ENCODE measurements around the gene ABCA13.

The ABCA13 gene

GRCh38 chr7:48380921-48381320 lies 209.7 kb downstream of the ABCA13 start:
- peak; percentile 8 for DNase-seq

- DNase-seq: no peak
These were observed 210.3 kb downstream of the ABCA13 start for GRCh38 chr7:48381571-48381970.

GRCh38 chr7:48384180-48384752 lies 213.0 kb downstream of the ABCA13 start:
- no peak for DNase-seq

GRCh38 chr7:48387932-48388331 lies 216.7 kb downstream of the ABCA13 start:
- DNase-seq: no peak

- peak; percentile 44 for DNase-seq
These were observed 217.7 kb downstream of the ABCA13 start for GRCh38 chr7:48388911-48389310.

GRCh38 chr7:48389977-48390376 lies 218.7 kb downstream of the ABCA13 start:
- DNase-seq: peak; percentile 88

GRCh38 chr7:48390388-48391327 lies 219.4 kb downstream of the ABCA13 start:
- peak; percentile 92 for DNase-seq

DNA sequence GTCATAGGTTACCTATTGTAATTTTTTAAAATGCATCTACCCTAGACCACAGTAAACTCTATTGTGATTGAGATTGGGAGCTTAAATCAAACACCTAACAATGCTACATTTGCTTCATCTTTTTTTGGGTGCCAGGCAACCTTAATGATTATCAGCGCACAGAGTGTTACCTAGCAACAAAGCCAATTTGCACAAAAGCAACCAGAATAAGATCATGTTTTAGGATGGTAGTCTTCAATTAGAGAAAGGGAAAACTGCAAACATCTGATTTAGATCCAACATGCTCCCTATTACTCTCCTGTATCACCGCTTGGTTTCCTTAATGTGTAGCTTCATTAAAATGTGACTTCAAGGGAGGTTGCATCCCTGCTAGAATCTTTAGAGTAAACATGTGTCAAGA lies 226.9 kb downstream of the ABCA13 start:
- no peak for DNase-seq

GRCh38 chr7:48402721-48403120 lies 231.5 kb downstream of the ABCA13 start:
- DNase-seq: no peak

DNA sequence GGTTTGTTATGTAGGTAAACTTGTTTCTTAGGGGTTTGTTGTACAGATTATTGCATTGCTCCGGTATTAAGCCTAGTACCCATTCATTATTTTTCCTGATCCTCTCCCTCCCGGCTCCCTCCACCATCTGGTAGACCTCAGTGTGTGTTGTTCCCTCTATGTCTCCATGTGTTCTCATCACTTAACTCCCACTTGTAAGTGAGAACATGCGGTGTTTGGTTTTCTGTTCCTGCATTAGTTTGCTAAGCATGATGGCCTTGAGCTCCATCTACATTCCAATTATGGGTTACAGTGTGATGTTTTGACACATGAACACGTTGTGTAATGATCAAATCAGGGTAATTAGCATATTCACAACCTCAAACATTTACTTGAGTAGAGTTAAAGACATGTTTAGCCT lies 237.5 kb downstream of the ABCA13 start:
- no peak for DNase-seq

DNA sequence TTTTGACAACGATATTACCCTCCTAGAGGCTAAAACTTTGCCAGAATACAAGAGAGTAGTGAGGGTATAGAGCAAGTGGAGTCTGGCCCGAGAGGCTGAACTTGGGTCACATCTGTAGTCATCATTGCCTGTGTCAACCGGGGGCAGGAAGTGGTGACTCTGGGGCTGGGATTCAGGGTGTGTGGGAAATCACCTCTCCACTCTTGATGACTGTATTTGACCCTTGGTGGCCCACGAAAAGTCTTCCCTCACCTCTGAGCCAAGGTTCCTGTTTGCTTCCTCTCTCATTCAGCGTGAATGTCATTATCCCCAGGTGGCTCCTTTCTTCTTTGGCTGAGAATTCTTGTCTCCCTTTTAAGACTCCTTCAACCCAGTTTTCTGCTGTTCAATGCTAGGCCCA lies 240.4 kb downstream of the ABCA13 start:
- no peak for DNase-seq

DNA sequence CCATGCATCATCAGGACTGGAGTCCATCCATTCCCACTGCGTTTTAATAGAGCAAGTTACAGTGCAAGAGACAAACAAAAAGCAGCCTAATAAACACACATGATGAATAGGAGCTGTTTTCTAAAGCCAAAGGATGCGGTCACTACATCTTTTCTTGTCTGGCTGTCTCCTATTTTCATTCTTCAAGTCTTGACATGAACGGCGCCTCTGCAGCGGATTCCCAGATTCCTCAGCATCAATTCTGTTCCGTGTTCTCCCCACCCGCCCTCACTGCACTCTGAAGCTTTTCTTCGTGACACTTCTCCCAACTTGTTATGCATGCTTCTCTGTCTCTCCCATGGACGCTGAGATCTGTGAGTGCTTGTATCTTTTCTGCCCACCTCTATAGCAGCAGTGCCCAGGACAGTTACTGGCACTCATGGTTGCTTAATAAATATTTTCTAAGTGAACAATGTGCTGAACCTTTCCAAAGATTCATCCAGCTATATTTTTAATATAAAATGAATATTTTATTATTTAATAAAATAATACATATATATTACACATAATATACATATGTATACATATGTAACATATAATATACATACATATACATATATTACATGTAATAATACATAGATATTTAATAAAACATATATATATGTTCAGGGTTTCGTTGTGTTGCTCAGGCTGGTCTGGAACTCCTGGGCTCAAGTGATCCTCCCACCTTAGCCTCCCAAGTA lies 242.9 kb downstream of the ABCA13 start:
- no peak for DNase-seq

- DNase-seq: no peak
These were observed 245.2 kb downstream of the ABCA13 start for GRCh38 chr7:48416327-48416908.

DNA sequence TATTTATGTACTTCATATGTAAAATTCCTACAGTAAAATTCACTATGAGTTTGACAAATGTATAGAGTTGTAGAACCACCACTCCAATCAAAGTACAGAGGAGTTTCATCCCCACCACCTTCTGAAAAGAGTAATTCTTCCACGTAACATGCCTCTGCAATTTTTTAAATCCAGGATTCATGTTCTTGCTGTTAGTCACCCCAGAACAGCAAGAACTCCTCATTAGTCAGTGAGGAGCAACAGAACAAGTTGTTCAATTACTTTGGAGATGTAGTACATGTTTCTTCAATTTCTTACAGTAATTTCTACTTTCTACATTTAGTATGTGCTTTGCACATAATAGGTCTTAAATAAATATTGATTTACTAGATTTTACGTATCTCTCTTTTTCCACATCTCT lies 248.1 kb downstream of the ABCA13 start:
- DNase-seq: no peak

GRCh38 chr7:48420206-48420605 lies 248.9 kb downstream of the ABCA13 start:
- no peak for DNase-seq

DNA sequence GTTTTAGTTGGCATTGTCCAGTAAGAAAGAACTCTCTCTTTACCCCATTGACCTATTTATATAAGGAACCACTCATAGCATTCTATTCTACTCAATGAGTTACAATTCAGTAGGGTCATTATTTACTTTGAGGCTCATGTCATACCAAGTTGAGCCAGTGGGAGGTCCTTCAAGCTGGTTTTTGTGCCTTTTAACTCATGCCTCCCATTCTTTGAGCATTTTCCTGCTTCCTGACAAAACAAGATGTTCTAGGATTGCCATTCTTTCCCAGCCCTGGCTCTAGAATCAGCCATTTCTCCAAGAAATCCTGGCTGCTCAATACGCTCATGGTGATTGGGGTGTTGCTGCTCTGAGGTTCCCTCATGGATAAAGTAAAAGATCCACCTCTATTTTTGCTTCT lies 250.1 kb downstream of the ABCA13 start:
- no peak for DNase-seq

- DNase-seq: peak; percentile 3
These were observed 253.5 kb downstream of the ABCA13 start for GRCh38 chr7:48424731-48425130.

DNA sequence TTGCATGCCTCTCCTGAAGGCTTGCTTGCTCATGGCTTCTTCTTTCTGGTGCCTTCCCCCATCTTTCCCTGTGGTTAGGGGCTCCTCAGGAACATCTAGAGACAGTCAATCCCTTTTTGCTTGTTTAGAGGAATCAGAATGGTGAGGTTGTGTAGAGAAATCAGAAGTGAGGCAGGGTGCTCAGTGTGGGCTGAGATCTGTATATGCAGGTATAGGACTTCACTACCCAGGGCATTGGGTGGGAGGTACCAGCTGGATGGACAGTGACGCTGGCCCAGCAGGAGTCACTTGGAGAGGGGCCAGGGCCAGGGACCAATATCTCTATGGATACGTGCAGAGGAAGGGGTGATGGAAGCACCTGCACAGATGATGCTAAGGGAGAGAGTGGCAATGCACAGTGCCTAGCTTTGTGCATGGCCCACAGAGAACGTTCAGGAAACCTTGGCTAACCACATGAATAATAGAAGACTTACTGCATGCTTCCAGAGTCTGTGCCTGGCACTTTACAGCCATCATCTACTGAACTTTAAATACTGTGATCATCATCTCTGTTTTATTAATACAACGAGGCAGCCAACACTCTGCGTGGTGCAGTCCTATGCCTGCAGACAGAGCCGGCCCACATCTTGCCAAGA lies 255.2 kb downstream of the ABCA13 start:
- no peak for DNase-seq

DNA sequence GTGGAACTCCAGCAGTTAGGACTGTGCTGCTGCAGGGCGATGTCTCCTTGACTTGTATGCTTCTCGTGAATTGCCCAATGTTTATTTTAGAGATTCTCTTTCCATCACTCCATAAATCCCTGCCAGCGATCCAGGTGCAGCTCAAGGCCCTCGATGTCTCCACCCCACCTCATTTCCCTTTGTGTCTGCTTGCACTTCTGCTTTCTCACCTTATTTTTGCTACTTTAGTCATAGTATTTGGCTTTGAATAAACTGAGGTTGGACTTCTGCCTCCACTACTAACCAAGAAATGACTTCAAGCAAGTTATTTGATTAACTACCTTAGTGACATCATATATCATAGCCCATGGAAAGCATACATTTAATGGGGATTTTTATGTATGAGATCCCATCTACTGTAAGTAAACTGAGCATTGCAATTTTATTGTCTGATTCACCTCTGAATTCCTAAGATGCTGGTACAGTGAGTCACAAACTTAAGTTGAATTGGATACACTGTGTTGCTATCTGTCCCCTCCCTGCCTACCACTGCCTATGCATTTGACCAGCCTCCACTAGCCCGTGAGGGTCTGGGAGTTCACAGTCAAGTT lies 255.8 kb downstream of the ABCA13 start:
- no peak for DNase-seq

- no peak for DNase-seq
These were observed 256.4 kb downstream of the ABCA13 start for GRCh38 chr7:48427671-48428070.

GRCh38 chr7:48428091-48428684 lies 256.9 kb downstream of the ABCA13 start:
- DNase-seq: no peak

DNA sequence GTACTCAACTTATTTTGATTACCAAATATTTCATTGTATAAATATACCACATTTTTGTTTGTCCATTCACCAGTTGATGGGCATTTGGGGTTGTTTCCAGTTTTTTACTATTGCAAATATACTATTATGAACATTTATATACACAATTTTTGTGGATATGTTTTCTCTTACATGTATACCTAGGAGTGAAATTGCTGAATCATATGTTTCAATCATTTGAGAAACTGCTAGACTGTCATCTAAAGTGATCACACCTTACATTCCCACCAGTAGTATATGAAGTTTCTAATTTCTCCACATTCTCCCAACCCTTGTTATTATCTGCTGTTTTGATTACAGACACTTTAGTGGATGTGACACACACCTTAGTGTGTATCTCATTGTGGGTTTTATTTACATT lies 257.9 kb downstream of the ABCA13 start:
- no peak for DNase-seq
